ENCODE results near the gene LRRC4C.
"Not testable (repeated sequence)": the region's sequence is repeated elsewhere in the genome, so short reads cannot be mapped to it uniquely, and the experiment has no call there.

LRRC4C gene

DNA sequence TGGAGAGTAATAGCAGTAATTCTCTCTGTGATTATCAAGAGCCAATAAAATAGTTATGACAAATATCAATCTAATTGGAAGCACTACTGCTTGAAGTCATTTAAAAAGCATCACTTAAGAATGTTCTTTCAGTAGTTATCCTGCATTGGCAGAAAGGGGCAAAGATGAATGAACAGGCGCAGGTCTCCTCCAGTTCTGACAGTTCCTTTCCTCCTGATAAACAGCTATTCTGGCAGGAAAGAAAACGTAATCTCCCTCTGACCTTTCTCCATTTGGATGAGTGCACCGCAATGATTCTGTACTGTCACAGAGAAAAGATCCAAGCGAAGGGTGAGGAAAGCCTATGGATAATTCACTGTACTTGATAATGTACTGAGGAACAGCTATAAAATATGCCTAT is 521.5 kb downstream of the LRRC4C start:
- no peaks in the 10 kb centered on the region for H3K36me3 ChIP-seq (ENCODE audit: control insufficient read depth, insufficient read depth, low read length)
- H3K27me3 ChIP-seq (ENCODE audit: control insufficient read depth, insufficient read depth, low read length): no peaks in the 10 kb centered on the region
- no peak overlapping the region for H3K27ac ChIP-seq (ENCODE audit: low read depth, low read length)
- H3K9ac ChIP-seq (ENCODE audit: low read length): no peak overlapping the region
- H3K4me3 ChIP-seq (ENCODE audit: low read length): no peak overlapping the region
- no peaks in the 10 kb centered on the region for H3K4me1 ChIP-seq (ENCODE audit: control insufficient read depth, insufficient read depth, low read length)

DNA sequence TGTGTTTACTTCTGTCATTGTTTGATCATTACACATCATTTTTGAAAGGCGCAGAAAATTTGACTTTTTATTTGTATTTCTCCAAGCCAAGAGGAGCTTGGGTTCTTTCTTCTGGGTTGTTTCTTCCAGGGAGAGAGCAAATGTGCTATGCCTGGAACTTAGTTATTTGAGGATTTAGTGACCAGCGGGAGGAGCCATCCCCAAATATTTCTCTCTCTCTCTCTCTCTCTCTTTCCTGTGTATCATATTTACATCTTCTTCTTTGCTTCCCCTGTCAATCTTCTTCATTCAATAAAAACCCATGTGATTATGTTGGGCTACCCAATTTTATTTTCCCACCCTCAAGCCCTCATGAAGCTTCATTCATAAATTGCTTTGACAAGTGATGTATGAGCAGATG is 534.5 kb downstream of the LRRC4C start:
- Histone ChIP-seq H3K9ac (ENCODE audit: low read length) (no peak overlapping the region), H3K27me3 (ENCODE audit: control insufficient read depth, insufficient read depth, low read length) (no peaks in the 10 kb centered on the region), H3K27ac (ENCODE audit: low read depth, low read length) (no peak overlapping the region), H3K4me1 (ENCODE audit: control insufficient read depth, insufficient read depth, low read length) (no peaks in the 10 kb centered on the region), H3K36me3 (ENCODE audit: control insufficient read depth, insufficient read depth, low read length) (no peaks in the 10 kb centered on the region), H3K4me3 (ENCODE audit: low read length) (no peak overlapping the region)

DNA sequence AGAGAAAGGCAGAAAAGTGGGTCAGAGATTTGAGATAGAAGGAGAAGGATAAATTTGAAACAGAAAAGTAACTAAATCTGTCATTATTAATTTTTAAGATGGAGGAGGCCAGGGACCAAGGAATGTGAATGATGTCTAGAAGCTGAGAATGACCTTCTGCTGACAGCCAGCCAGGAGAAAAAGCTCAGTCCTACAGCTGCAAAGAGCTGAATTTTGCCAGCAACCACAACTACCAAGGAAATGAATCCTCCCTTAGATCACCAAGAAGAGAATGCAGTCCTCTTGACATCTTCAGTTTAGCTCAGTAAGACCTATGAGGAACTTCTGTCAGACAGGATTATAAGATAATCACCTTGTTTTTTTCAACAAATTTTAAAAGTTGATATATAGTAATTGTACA is 538.2 kb downstream of the LRRC4C start:
- Histone ChIP-seq H3K36me3 (ENCODE audit: control insufficient read depth, insufficient read depth, low read length) (no peaks in the 10 kb centered on the region), H3K4me1 (ENCODE audit: control insufficient read depth, insufficient read depth, low read length) (no peaks in the 10 kb centered on the region), H3K27ac (ENCODE audit: low read depth, low read length) (no peak overlapping the region), H3K27me3 (ENCODE audit: control insufficient read depth, insufficient read depth, low read length) (no peaks in the 10 kb centered on the region), H3K9ac (ENCODE audit: low read length) (no peak overlapping the region), H3K4me3 (ENCODE audit: low read length) (no peak overlapping the region)

DNA sequence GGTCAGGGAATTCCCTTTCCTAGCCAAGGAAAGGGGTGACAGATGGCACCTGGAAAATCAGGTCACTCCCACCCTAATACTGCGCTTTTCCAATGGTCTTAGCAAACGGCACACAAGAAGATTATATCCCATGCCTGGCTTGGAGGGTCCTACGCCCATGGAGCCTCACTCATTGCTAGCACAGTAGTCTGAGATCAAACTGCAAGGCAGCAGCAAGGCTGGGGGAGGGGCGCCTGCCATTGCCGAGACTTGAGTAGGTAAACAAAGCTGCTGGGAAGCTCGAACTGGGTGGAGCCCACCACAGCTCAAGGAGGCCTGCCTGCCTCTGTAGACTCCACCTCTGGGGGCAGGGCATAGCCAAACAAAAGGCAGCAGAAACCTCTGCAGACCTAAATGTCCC is 548.7 kb downstream of the LRRC4C start:
- not testable (repeated sequence) for H3K27ac ChIP-seq (ENCODE audit: low read depth, low read length)

DNA sequence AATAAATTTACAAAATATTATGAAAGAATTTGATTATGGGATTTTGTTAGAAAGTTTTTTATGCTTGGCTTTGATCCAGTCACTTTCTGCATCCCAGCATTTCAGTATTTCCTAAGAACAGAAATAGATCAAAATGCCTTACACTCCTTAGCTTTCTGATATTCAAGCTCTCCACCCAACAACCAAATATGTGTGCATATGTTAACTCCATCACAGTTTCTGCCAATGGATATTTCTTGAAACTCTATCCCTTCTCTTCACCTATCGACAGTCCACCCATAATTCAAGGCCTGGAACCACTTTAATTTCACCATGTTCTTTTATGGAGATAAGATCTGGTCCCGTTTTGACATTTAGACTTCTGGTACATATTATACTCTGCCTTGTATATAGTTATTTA is 565.0 kb downstream of the LRRC4C start:
- H3K27me3 ChIP-seq (ENCODE audit: control insufficient read depth, insufficient read depth, low read length): no peaks in the 10 kb centered on the region
- no peaks in the 10 kb centered on the region for H3K4me1 ChIP-seq (ENCODE audit: control insufficient read depth, insufficient read depth, low read length)
- no peak overlapping the region for H3K27ac ChIP-seq (ENCODE audit: low read depth, low read length)
- no peak overlapping the region for H3K4me3 ChIP-seq (ENCODE audit: low read length)
- H3K36me3 ChIP-seq (ENCODE audit: control insufficient read depth, insufficient read depth, low read length): no peaks in the 10 kb centered on the region
- no peak overlapping the region for H3K9ac ChIP-seq (ENCODE audit: low read length)

More for the DNA sequence above, 548.7 kb downstream of the LRRC4C start:
- H3K27me3 ChIP-seq (ENCODE audit: control insufficient read depth, insufficient read depth, low read length); H3K4me3 ChIP-seq (ENCODE audit: low read length); H3K4me1 ChIP-seq (ENCODE audit: control insufficient read depth, insufficient read depth, low read length); H3K9ac ChIP-seq (ENCODE audit: low read length); H3K36me3 ChIP-seq (ENCODE audit: control insufficient read depth, insufficient read depth, low read length): not testable (repeated sequence)

DNA sequence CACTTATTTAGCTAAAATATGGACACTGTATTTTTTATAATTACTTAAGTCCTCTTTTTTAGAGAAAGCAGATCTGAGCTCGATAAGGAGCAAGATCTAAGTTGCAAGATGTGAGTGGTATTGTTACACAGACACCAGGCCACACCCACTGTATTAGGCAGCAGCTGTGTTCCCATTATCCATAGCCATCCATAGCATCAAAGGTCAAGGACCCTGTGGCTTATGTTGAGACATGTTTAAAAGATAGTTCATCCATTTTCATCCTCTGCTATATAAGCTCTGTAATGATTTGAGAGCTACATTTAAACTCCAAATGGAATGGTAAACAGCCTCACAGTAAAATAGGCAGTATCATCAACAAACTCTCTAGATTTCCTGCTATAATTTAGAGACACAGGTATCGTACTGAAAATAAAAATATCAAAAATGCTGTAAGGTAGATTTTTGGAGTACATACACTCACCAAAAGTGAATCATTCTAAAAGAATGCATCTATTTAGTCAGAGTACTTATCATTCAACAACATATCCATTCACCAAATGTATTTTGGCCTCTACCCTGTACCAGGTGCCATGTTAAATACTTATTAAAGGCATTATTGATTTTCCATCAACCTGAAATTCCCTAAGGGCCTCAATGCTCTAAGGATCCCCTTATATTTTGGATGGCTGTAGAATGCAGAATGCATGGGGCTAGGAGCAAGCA is 574.0 kb downstream of the LRRC4C start:
- Histone ChIP-seq H3K27ac (ENCODE audit: low read depth, low read length) (no peak overlapping the region), H3K9ac (ENCODE audit: low read length) (no peak overlapping the region), H3K36me3 (ENCODE audit: control insufficient read depth, insufficient read depth, low read length) (no peaks in the 10 kb centered on the region), H3K4me1 (ENCODE audit: control insufficient read depth, insufficient read depth, low read length) (no peaks in the 10 kb centered on the region), H3K27me3 (ENCODE audit: control insufficient read depth, insufficient read depth, low read length) (no peaks in the 10 kb centered on the region), H3K4me3 (ENCODE audit: low read length) (no peak overlapping the region)

DNA sequence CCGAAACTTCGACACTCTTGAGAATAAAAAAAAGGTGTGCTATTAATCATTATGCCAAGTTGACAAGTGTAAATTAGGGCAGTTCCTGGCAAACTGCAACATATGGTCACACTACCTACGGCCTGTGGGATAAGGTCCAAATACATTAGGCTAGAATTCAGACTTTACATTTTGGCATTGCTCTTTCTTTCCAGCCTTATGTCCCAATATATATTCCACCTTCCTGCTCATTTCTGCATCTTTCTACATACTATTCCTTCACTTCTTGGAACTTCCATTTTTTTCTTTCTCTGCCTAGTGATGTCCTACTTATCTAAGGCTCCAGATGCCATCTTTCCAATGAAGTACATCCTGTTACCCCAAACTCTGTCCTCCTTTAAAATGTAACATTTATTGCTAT is 577.2 kb downstream of the LRRC4C start:
- no peak overlapping the region for H3K4me3 ChIP-seq (ENCODE audit: low read length)
- H3K9ac ChIP-seq (ENCODE audit: low read length): no peak overlapping the region
- H3K36me3 ChIP-seq (ENCODE audit: control insufficient read depth, insufficient read depth, low read length): no peaks in the 10 kb centered on the region
- no peaks in the 10 kb centered on the region for H3K27me3 ChIP-seq (ENCODE audit: control insufficient read depth, insufficient read depth, low read length)
- no peaks in the 10 kb centered on the region for H3K4me1 ChIP-seq (ENCODE audit: control insufficient read depth, insufficient read depth, low read length)
- H3K27ac ChIP-seq (ENCODE audit: low read depth, low read length): no peak overlapping the region

DNA sequence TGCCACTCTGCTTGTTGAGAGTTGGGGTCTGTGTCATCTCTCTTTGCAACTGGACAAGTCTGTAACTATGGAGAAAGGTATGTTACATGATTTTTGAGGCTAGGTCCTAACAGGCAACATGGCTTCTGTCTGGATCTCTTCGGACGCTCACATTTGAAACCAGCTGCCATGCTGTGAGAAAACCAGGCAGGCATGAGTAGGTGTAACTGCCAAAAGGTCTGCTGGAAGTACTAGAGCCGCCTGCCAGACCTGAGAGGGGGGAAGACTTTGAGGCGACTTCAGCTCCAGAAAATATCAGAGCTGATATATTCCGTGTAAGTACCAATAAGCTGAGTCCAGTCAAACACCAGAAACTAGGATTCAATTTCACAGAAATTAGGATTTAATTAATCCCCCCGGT is 579.5 kb downstream of the LRRC4C start:
- H3K4me1 ChIP-seq (ENCODE audit: control insufficient read depth, insufficient read depth, low read length): no peaks in the 10 kb centered on the region
- H3K36me3 ChIP-seq (ENCODE audit: control insufficient read depth, insufficient read depth, low read length): no peaks in the 10 kb centered on the region
- H3K4me3 ChIP-seq (ENCODE audit: low read length): no peak overlapping the region
- H3K27ac ChIP-seq (ENCODE audit: low read depth, low read length): no peak overlapping the region
- H3K9ac ChIP-seq (ENCODE audit: low read length): no peak overlapping the region
- H3K27me3 ChIP-seq (ENCODE audit: control insufficient read depth, insufficient read depth, low read length): no peaks in the 10 kb centered on the region

DNA sequence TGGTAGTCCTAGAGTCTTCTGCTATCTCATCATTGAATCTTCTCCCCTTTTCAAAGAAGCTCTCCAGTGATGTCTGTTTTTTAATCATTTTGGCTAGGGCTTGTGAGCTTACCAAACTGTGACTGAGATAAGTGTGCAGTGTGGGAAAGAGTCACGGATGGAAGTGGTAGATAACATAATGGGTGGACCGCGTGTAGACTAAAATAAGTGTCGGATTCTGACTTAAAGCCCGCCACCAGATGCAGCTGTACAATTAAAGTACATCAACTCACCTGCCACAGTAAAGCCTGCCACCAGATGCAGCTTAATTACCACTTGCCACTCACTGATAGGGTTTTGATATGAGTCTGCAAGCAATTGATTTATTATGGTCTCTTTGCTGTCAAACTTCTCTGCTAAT is 581.5 kb downstream of the LRRC4C start:
- H3K27ac ChIP-seq (ENCODE audit: low read depth, low read length): no peak overlapping the region
- no peaks in the 10 kb centered on the region for H3K4me1 ChIP-seq (ENCODE audit: control insufficient read depth, insufficient read depth, low read length)
- no peaks in the 10 kb centered on the region for H3K36me3 ChIP-seq (ENCODE audit: control insufficient read depth, insufficient read depth, low read length)
- H3K4me3 ChIP-seq (ENCODE audit: low read length): no peak overlapping the region
- H3K9ac ChIP-seq (ENCODE audit: low read length): no peak overlapping the region
- no peaks in the 10 kb centered on the region for H3K27me3 ChIP-seq (ENCODE audit: control insufficient read depth, insufficient read depth, low read length)

DNA sequence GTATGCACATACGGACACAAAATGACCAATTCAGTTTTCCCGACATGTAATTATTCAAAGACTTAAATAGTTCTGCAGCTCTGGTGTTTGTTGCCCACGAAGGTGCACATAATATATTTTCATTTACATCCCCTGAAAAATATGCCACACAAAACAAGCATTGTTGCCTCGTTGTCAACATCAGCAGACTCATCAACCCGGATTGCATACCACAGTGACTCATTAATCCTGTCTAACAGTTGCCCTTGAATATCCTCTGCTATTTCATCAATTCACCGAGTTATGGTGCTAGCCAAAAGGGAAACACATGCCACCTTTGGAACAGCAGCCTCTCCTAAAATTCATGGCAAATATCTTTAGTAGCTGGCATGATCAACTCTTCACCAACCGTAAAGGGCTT is 582.2 kb downstream of the LRRC4C start:
- H3K9ac ChIP-seq (ENCODE audit: low read length): no peak overlapping the region
- no peaks in the 10 kb centered on the region for H3K27me3 ChIP-seq (ENCODE audit: control insufficient read depth, insufficient read depth, low read length)
- H3K27ac ChIP-seq (ENCODE audit: low read depth, low read length): no peak overlapping the region
- H3K4me3 ChIP-seq (ENCODE audit: low read length): no peak overlapping the region
- H3K36me3 ChIP-seq (ENCODE audit: control insufficient read depth, insufficient read depth, low read length): no peaks in the 10 kb centered on the region
- no peaks in the 10 kb centered on the region for H3K4me1 ChIP-seq (ENCODE audit: control insufficient read depth, insufficient read depth, low read length)

DNA sequence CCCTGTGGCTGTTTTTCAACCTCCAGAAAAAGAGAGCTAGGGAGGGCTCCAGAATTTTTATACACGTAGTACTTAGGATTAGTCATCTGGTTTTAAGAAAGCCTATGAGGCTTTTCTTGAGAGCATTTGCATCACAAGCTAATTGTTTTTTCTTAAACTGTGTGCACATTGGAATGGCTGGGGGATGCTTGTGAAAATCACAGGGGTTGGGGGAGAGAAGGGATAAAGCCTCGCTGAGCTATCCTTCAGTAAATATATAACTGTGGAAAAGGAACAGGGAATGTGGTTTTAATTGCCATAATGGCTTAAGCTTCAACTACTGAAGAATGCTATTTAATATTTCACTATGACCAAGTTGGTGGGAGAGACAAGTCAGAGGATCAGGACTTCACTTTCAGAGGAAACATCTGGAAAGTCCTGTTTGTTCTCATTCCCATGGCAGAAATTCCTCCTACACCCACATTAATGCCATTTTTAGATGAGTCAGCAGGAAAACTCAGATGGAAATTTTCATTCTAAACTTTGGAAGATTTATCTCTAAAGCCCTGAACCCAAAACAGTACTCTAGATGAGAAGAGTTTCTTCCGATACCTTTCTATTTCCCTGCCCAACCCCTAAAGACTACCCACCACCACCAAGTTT is 591.3 kb downstream of the LRRC4C start:
- Histone ChIP-seq H3K4me1 (ENCODE audit: control insufficient read depth, insufficient read depth, low read length) (no peaks in the 10 kb centered on the region), H3K27ac (ENCODE audit: low read depth, low read length) (no peak overlapping the region), H3K4me3 (ENCODE audit: low read length) (no peak overlapping the region), H3K27me3 (ENCODE audit: control insufficient read depth, insufficient read depth, low read length) (no peaks in the 10 kb centered on the region), H3K36me3 (ENCODE audit: control insufficient read depth, insufficient read depth, low read length) (no peaks in the 10 kb centered on the region), H3K9ac (ENCODE audit: low read length) (no peak overlapping the region)

DNA sequence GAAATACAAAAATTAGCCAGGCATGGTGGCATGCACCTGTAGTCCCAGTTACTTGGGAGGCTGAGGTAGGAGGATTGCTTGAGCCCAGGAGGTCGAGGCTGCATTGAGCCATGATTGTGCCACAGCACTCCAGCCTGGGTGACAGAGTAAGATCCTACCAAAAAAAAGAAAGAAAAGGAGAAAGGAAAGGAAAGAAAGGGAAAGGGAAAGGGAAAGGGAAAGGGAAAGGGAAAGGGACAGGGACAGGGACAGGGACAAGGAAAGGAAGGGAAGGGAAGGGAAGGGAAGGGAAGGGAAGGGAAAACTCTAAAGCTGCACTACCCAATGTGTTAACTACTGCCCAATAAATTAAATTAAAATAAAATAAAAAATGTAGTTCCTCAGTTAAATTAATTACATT is 601.7 kb downstream of the LRRC4C start:
- H3K4me3 ChIP-seq (ENCODE audit: low read length); H3K9ac ChIP-seq (ENCODE audit: low read length); H3K27ac ChIP-seq (ENCODE audit: low read depth, low read length); H3K27me3 ChIP-seq (ENCODE audit: control insufficient read depth, insufficient read depth, low read length); H3K4me1 ChIP-seq (ENCODE audit: control insufficient read depth, insufficient read depth, low read length); H3K36me3 ChIP-seq (ENCODE audit: control insufficient read depth, insufficient read depth, low read length): not testable (repeated sequence)

DNA sequence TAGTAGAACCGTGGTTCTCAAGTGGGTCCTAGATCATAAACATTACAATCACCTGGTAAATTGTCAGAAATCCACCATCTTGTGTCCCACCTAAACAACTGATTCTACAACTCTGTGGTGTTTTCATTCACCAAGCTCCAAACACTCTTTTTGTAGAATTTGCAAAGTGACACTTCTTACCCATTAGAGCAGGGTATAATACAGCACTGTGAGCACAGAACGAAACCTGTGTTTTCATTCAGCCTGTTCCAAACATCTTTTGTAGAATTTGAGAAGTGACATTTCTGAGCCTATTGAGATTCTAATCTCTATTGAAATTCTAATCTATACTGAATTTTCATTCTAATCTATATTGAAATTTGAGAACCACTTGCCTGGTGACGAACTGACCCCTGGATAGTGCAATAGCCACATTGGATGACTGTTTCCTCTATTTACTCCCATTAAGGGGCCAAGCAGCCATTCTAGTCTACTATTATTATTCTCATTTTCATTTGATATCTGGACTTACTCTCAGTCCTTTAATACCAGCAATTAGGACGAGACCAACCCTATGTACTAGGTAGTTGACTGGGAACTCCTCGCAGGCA is 616.6 kb downstream of the LRRC4C start:
- H3K27me3 ChIP-seq (ENCODE audit: control insufficient read depth, insufficient read depth, low read length): no peaks in the 10 kb centered on the region
- H3K4me3 ChIP-seq (ENCODE audit: low read length): no peak overlapping the region
- no peak overlapping the region for H3K27ac ChIP-seq (ENCODE audit: low read depth, low read length)
- H3K9ac ChIP-seq (ENCODE audit: low read length): no peak overlapping the region
- no peaks in the 10 kb centered on the region for H3K4me1 ChIP-seq (ENCODE audit: control insufficient read depth, insufficient read depth, low read length)
- H3K36me3 ChIP-seq (ENCODE audit: control insufficient read depth, insufficient read depth, low read length): no peaks in the 10 kb centered on the region
